Left forelimb (tissue), 1 donor: Measurements from ENCODE around the gene TBC1D8.
A peak's percentile ranks its signal among the peaks of the same experiment; 100 is the strongest.
"Not testable (repeated sequence)": the region's sequence is repeated elsewhere in the genome, so short reads cannot be mapped to it uniquely, and the experiment has no call there.

Experiments used
- DNase-seq: peaks from one replicate; pipeline ENCODE4 v3.0.0-alpha.2; 2018; ENCODE audit warnings: low spot score

Gene TBC1D8

GRCh38 chr2:101151146-101151858 is at the start of gene TBC1D8:
Gene TBC1D8, minus strand, starts transcription at chr2:101151382. Its CDS starts 129 bp downstream, at chr2:101151253.
- DNase-seq: peak; percentile 91

- DNase-seq: no peak
Observed at GRCh38 chr2:101200676-101201075, 49.5 kb upstream of the TBC1D8 start.

DNA sequence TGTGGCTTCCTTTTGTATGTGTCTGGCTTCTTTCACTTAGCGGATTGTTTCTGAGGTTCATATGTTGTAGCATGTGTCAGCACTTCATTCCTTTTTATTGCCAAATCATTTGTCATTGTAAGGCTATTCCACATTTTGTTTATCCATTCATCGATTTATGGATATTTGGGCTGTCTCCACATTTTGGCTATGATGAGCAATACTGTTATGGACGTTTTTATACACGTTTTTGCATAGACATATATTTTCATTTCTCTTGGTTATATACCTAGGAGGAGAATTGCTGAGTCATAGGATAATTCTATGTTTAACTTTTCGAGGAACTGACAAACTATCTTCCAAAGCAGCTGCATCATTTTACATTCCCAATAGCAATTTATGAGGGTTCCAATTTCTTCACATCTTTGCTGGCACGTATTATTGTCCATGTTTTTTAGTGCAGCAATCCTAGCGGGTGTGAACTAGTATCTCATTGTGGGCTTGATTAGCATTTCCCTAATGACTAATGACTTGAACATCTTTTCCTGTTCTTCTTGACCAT is 48.1 kb upstream of the TBC1D8 start:
- no peak for DNase-seq

DNA sequence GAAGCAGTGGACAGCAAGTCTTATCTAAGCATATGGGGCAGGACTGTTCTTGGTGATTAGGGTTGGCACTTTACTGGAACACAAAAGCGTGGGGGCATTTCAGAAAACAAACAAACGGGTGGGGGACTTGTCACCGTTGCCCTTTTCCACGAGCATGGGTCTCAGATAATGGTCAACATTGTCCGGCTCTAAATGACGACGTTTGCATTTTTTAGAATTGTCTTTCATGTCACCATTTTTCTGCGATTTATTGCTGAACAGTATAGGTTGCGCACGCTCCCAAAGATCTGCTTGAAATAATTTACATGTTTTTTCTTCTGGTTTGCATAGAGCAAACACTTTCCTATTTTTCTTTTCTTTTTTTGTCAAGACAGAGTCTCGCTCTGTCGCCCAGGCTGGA is 46.6 kb upstream of the TBC1D8 start:
- DNase-seq: no peak

DNA sequence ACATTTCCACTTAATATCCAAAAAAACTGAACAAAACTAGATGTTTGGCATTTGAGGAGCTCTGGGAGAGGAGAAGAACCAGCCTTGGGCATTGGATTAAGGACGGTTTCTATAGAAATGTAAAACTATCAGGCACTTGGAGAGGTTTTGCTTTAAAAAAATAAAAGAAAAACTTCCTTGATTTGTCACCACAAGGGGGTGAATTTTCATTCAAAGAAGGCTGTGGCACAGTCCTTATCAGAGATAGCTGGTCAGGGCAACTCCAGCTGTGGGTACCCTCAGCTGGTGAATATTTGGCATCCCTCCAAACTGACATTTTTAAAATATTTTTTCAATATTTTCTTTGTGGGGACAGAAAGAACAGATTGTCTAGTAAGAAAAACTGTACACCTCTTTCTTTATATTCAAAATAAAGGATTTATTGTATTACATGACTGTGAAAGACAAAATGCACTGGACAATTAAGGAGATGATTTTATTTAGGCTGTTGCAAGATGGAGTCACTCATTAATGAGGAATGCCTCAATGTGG is 46.1 kb upstream of the TBC1D8 start:
- no peak for DNase-seq

DNA sequence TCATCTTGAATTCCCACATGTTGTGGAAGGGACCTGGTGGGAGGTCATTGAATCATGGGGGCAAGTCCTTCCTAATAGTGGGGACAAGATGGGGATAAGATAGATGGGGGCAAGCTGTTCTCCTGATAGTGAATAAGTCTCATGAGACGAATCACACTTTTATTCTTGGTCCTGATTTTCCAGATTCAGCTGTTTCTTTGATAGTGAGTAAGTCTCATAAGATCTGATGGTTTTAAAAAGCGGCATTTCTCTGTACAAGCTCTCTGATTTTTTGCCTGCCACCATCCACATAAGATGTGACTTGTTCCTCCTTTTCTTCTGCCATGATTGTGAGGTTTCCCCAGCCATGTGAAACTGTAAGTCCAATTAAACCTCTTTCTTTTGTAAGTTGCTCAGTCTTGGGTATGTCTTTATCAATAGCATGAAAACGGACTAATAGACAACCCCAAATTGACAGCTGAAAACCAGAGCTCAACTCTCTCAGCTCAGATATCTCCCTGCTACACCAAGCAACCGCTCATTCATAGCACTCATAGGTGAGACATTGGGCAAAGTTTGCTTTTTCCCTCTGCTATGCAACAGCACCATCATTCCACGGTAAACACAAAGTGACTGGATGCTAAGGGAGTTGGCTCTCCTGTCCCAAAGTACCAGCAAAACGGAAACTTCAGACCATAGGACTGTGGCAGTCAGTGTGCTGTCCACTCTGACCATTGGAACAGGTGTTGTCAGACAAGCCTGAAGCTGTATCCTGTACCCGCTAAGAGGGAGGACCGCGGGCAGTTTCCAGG is 44.9 kb upstream of the TBC1D8 start:
- no peak for DNase-seq

GRCh38 chr2:101193033-101193626 is 41.9 kb upstream of the TBC1D8 start:
- DNase-seq: no peak

- no peak for DNase-seq
Observed at GRCh38 chr2:101190747-101191516, 39.8 kb upstream of the TBC1D8 start.

GRCh38 chr2:101188683-101189405 is 37.7 kb upstream of the TBC1D8 start:
- DNase-seq: no peak

GRCh38 chr2:101187131-101187530 is 35.9 kb upstream of the TBC1D8 start:
- DNase-seq: no peak

DNA sequence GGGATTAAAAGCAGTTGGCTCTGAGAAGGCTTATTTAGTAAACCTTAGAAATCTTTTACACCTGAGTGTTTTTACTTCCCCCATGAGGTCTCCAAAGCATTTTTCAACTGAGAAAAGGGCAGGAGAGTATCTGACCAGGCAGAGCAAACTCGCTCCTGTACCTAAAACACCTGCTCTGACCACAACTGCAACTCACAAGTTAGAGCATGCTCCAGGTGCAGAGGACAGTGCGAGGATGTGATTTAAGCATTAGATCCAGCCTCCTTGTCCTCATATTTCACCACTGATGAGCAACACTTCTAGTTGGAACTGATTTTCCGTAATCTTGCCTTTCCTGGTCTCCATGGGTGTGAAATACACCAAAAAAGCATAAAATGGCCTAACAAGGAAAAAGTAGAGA is 34.5 kb upstream of the TBC1D8 start:
- no peak for DNase-seq

DNA sequence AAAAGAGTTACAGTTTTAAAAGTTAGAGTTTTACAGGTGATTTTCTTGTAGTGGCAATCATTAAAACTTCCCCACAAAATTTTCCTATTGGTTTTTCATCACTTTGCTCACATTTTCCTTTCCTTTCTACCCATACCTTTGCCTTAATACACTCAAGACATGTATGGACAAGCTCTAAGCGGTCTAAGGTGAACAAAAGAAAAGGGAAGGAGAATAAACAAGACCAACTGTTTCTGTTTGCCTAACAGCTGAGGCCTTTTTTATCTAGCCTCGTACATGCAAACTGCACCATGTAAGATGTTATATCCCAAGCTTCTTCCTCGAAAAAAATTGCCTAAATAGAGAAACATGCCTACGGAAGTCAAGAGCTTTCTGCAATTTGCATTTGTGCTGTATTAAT is 33.9 kb upstream of the TBC1D8 start:
- DNase-seq: no peak

GRCh38 chr2:101179982-101180381 is 28.8 kb upstream of the TBC1D8 start:
- no peak for DNase-seq

- no peak for DNase-seq
Observed at GRCh38 chr2:101176803-101177202, 25.6 kb upstream of the TBC1D8 start.

DNA sequence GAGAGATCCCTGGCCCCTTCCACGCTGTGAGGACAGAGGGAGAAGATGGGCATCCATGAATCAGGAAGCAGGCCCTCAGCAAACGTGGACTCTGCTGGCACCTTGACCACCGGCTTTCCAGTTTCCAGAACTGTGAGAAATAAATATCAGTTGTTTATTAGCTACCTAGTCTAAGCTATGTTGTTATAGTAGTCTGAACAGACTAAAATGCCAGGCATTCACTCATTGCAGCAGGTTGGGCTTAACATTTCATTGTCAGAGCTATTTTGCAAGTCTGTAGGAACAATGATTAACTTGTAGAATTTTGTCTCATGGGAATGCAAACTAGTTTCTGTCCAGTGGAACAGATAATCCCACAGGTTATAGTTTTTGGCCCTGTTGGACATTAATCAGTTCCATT is 24.8 kb upstream of the TBC1D8 start:
- DNase-seq: no peak

- DNase-seq: no peak
Observed at GRCh38 chr2:101173707-101174295, 22.6 kb upstream of the TBC1D8 start.

DNA sequence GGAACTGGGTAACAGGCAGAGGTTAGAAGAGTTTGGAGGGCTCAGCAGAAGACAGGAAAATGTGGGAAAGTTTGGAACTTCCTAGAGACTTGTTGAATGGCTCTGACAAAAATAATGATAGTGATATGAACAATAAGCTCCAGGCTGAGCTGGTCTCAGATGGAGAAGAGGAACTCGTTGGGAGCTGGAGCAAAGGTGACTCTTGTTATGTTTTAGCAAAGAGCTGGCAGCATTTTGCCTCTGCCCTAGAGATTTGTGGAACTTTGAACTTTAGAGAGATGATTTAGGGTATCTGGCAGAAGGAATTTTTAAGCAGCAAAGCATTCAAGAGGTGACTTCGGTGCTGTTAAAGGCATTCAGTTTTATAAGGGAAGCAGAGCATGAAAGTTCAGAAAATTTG is 18.6 kb upstream of the TBC1D8 start:
- DNase-seq: not testable (repeated sequence)

DNA sequence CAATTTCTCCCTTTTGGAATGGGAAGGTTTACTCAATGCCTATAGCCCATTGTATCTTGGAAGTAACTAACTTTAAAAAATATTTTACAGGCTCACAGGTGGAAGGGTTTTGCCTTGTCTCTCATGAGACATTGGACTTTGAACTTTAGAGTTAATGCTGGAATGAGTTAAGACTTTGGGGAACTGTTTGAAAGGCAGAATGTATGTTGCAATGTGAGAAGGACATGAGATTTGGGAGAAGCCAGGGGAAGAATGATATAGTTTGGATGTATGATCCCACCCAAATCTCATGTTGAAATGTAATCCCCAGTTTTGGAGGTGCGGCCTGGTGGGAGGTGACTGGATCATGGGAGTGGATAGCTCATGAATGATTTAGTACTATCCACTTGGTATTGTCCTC is 17.5 kb upstream of the TBC1D8 start:
- DNase-seq: no peak

DNA sequence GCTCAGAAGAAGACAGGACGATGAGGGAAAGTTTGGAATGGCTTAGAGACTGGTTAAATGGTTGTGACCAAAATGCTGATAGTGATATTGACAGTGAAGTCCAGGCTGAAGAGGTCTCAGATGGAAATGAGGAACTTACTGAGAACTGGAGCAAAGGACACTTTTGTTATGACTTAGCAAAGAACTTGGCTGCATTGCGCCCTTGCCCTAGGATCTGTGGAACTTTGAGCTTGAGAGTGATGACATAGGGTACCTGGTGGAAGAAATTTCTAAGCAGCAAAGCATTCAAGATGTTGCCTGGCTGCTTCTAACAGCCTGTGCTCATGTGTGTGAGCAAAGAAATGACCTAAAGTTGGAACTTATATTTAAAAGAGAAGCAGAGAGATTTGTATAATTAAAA is 16.4 kb upstream of the TBC1D8 start:
- not testable (repeated sequence) for DNase-seq

DNA sequence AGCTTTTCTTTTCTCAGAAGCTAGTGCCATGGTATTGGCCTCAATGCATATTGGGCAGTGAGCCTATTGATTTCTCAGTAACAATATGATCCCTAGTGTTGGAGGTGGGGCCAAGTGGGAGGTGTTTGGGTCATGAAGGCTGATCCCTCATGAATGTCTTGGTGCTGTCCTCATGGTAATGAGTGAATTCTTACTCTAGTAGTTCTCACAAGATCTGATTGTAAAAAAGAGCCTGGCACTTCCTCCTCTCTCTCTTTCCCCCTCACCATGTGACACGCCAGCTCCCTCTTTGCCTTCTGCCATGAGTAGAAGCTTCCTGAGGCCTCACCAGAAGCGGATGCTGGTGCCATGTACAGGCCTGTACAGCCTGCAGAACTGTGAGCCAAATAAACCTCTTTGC is 12.8 kb upstream of the TBC1D8 start:
- DNase-seq: no peak
